Stimulated activated CD8-positive, alpha-beta memory T cell treated with anti-CD3 and anti-CD28 coated beads, Interleukin-4, amount 100 ng/mL, for 24 hours (primary cell): ENCODE results near the gene KDM2A.
A peak's percentile ranks its signal among the peaks of the same experiment; 100 is the strongest.
"Not testable (repeated sequence)": the region's sequence is repeated elsewhere in the genome, so short reads cannot be mapped to it uniquely, and the experiment has no call there.

Experiments
- DNase-seq: peaks from one replicate; pipeline ENCODE4 v3.0.0-alpha.2; 2020; ENCODE audit warnings: low read depth

Gene KDM2A

GRCh38 chr11:67118181-67118766, 789 bp upstream of the KDM2A start:
- peak; percentile 30 for DNase-seq

- no peak for DNase-seq
These were observed 725 bp downstream of the KDM2A start for GRCh38 chr11:67119585-67120391.

GRCh38 chr11:67120456-67120855, 1.4 kb downstream of the KDM2A start:
- DNase-seq: no peak

GRCh38 chr11:67120881-67121710, 2.0 kb downstream of the KDM2A start:
- no peak for DNase-seq

GRCh38 chr11:67123801-67124200, 4.7 kb downstream of the KDM2A start:
- not testable (repeated sequence) for DNase-seq

- DNase-seq: not testable (repeated sequence)
These were observed 7.2 kb downstream of the KDM2A start for GRCh38 chr11:67126243-67126642.

GRCh38 chr11:67126986-67127385, 7.9 kb downstream of the KDM2A start:
- no peak for DNase-seq

- not testable (repeated sequence) for DNase-seq
These were observed 11.8 kb downstream of the KDM2A start for GRCh38 chr11:67130861-67131260.

GRCh38 chr11:67136156-67136555, 17.1 kb downstream of the KDM2A start:
- no peak for DNase-seq

GRCh38 chr11:67138922-67139321, 19.9 kb downstream of the KDM2A start:
- DNase-seq: no peak

- DNase-seq: no peak
These were observed 27.6 kb downstream of the KDM2A start for GRCh38 chr11:67146516-67147226.

- no peak for DNase-seq
These were observed 34.9 kb downstream of the KDM2A start for GRCh38 chr11:67153971-67154370.

- no peak for DNase-seq
These were observed 35.7 kb downstream of the KDM2A start for GRCh38 chr11:67154726-67155125.

- DNase-seq: no peak
These were observed 38.6 kb downstream of the KDM2A start for GRCh38 chr11:67157691-67158090.

GRCh38 chr11:67158221-67158620, 39.2 kb downstream of the KDM2A start:
- no peak for DNase-seq

GRCh38 chr11:67160045-67160444, 41.0 kb downstream of the KDM2A start:
- DNase-seq: no peak

GRCh38 chr11:67160872-67161783, 42.1 kb downstream of the KDM2A start:
- no peak for DNase-seq

GRCh38 chr11:67163006-67163405, 43.9 kb downstream of the KDM2A start:
- DNase-seq: no peak

- DNase-seq: no peak
These were observed 46.6 kb downstream of the KDM2A start for GRCh38 chr11:67165623-67166022.

- DNase-seq: no peak
These were observed 48.0 kb downstream of the KDM2A start for GRCh38 chr11:67167091-67167490.

GRCh38 chr11:67167719-67168118, 48.7 kb downstream of the KDM2A start:
- no peak for DNase-seq
